ENCODE results near the gene RIMKLB.
"Not testable (repeated sequence)": the region's sequence is repeated elsewhere in the genome, so short reads cannot be mapped to it uniquely, and the experiment has no call there.

The RIMKLB gene

GRCh38 chr12:8813572-8814357 is 116.0 kb downstream of the RIMKLB start:
- H3K4me3 ChIP-seq (ENCODE audit: low read depth, low read length) = no peak overlapping the region

DNA sequence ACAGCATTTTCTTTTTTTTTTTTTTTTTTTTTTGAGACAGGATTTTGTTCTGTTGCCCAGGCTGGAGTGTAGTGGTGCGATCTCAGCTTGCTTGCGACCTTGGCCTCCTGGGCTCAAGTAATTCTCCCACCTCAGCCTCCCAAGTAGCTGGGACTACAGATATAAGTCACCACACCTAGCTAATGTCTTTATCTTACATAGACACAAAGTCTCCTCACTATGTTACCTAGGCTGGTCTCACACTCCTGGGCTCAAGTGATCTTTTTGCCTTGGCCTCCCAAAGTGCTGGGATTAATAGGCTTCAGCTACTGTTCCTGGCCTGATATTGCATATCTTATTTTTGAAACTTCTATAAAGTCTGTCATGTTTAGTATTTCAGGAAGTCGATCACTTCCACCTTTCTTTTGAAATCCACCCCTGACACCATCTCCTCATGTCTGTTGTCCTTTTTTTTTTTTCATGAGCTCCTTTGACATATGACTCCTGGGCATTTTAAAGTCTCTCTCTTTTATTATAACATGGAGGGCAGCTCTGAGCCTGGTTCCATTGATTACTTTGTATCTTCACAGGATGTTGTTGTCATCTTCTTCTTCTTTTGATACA is 118.8 kb downstream of the RIMKLB start:
- TF ChIP-seq, protein P1, sequence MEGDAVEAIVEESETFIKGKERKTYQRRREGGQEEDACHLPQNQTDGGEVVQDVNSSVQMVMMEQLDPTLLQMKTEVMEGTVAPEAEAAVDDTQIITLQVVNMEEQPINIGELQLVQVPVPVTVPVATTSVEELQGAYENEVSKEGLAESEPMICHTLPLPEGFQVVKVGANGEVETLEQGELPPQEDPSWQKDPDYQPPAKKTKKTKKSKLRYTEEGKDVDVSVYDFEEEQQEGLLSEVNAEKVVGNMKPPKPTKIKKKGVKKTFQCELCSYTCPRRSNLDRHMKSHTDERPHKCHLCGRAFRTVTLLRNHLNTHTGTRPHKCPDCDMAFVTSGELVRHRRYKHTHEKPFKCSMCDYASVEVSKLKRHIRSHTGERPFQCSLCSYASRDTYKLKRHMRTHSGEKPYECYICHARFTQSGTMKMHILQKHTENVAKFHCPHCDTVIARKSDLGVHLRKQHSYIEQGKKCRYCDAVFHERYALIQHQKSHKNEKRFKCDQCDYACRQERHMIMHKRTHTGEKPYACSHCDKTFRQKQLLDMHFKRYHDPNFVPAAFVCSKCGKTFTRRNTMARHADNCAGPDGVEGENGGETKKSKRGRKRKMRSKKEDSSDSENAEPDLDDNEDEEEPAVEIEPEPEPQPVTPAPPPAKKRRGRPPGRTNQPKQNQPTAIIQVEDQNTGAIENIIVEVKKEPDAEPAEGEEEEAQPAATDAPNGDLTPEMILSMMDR (IDR thresholded peaks at IDR 0.05; ENCODE audit: control insufficient read depth, extremely low read depth, insufficient read depth) = no peak
- no peak overlapping the region for H3K4me3 ChIP-seq (ENCODE audit: low read depth, low read length)
- DNase-seq (ENCODE audit: low read depth) = no peak

More at GRCh38 chr12:8813572-8814357, 116.0 kb downstream of the RIMKLB start:
- TF ChIP-seq, protein P1 (IDR thresholded peaks at IDR 0.05; ENCODE audit: control insufficient read depth, extremely low read depth, insufficient read depth) = no peak
- DNase-seq (ENCODE audit: low read depth) = no peak

GRCh38 chr12:8817856-8818255 is 120.1 kb downstream of the RIMKLB start:
- H3K4me3 ChIP-seq (ENCODE audit: low read depth, low read length) = no peak overlapping the region
- no peak for DNase-seq (ENCODE audit: low read depth)
- TF ChIP-seq, protein P1 (IDR thresholded peaks at IDR 0.05; ENCODE audit: control insufficient read depth, extremely low read depth, insufficient read depth) = no peak

GRCh38 chr12:8818526-8818925 is 120.7 kb downstream of the RIMKLB start:
- no peak overlapping the region for H3K4me3 ChIP-seq (ENCODE audit: low read depth, low read length)
- DNase-seq (ENCODE audit: low read depth) = no peak
- TF ChIP-seq, protein P1 (IDR thresholded peaks at IDR 0.05; ENCODE audit: control insufficient read depth, extremely low read depth, insufficient read depth) = no peak

DNA sequence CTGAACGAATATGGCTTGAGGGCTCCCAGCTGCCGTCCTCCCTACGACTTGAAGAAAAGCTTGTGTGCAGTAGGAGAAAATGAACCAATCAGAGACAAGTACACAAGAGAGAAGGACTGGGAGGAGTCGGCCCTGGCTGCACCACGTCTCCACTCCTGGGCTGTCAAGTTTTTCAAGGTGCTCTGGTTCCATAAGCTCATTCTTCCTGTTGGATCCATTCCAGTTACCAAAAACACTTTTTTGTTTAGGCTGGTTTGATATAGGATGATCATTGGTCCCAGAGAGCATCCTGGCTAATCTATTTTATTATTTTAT is 121.8 kb downstream of the RIMKLB start:
- TF ChIP-seq, protein P1 (IDR thresholded peaks at IDR 0.05; ENCODE audit: control insufficient read depth, extremely low read depth, insufficient read depth) = no peak
- peak; percentile 39 for DNase-seq (ENCODE audit: low read depth)
- no peak overlapping the region for H3K4me3 ChIP-seq (ENCODE audit: low read depth, low read length)

DNA sequence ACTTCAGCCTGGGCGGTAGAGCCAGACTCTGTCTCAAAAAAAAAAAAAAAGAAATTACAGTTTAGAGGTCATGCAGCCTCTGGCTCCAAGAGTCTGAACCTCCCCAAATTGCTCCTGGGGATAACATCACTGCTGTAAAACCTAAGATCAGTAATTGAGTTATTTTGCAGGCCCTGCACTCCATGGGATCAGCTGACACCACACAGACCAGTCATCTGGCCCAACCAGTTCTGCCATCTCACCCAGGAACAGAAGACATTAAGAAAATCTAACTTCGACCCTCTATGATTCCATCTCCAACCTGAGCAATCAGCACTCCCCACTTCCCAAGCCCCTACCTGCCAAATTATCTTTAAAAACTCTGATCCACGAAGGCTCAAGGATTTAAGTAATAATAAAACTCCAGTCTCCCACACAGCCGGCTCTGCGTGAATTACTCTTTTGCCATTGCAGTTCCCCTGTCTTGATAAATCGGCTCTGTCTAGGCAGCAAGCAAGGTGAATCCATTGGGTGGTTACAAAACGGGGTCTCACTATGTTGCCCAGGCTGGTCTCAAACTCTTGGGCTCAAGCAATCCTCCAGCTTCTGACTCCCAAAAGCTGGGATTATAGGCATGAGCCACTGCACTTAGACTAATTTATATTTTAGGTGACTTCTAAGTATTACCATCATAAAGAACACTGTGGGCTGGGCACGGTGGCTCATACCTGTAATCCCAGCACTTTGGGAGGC is 123.1 kb downstream of the RIMKLB start:
- H3K4me3 ChIP-seq (ENCODE audit: low read depth, low read length); DNase-seq (ENCODE audit: low read depth): not testable (repeated sequence)

- H3K4me3 ChIP-seq (ENCODE audit: low read depth, low read length) = no peak overlapping the region
- TF ChIP-seq, protein P1 (IDR thresholded peaks at IDR 0.05; ENCODE audit: control insufficient read depth, extremely low read depth, insufficient read depth) = no peak
- DNase-seq (ENCODE audit: low read depth) = no peak
Observed at GRCh38 chr12:8821591-8821990, 123.8 kb downstream of the RIMKLB start.

Data from LNCaP clone FGC (cell line).